SK-N-MC (cell line): ENCODE measurements around the gene ATG3.
"Not testable (repeated sequence)": the region's sequence is repeated elsewhere in the genome, so short reads cannot be mapped to it uniquely, and the experiment has no call there.

ENCODE experiments used
- DNase-seq: peaks from one replicate; pipeline ENCODE4 v3.0.0-alpha.2; 2011; ENCODE audit warnings: low read depth, low spot score
- H3K27ac ChIP-seq: fragments of 200-600 bp; sonication (generic); 2 replicates; pipeline ENCODE4 v1.5.1; 2016; ENCODE audit warnings: mixed run types
- H3K36me3 ChIP-seq: fragments of 200-600 bp; sonication (generic); 2 replicates; pipeline ENCODE4 v1.6.1; 2017; ENCODE audit warnings: antibody characterized with exemption, low read length, mixed read lengths; ENCODE audit not compliant: insufficient read depth
- H3K4me3 ChIP-seq: fragments of 200-600 bp; sonication (generic); 2 replicates; pipeline ENCODE4 v1.5.1; 2016
- H3K9ac ChIP-seq: fragments of 200-600 bp; sonication (generic); 2 replicates; pipeline ENCODE4 v1.8.0; 2017; ENCODE audit warnings: mixed run types, mixed read lengths; ENCODE audit not compliant: insufficient read length
- H3K9me3 ChIP-seq: fragments of 200-600 bp; sonication (generic); 2 replicates; pipeline ENCODE4 v1.6.1; 2017; ENCODE audit warnings: low read depth, mild to moderate bottlenecking, antibody characterized with exemption, low read length, moderate library complexity, mixed read lengths
- EZH2 ChIP-seq: fragments of 200-600 bp; sonication (generic); IDR thresholded peaks from one replicate; pipeline ENCODE4 v1.6.1; 2017; ENCODE audit warnings: antibody characterized with exemption
- FOXP2 ChIP-seq: optimal IDR thresholded peaks from 2 replicates; pipeline ENCODE3; 2011; ENCODE audit warnings: mild to moderate bottlenecking, moderate library complexity; ENCODE audit not compliant: insufficient read depth; ENCODE audit errors: extremely low read length, control extremely low read depth
- POLR2AphosphoS5 ChIP-seq: IDR thresholded peaks from 2 replicates; pipeline ENCODE4 v1.6.1; 2012; ENCODE audit warnings: mild to moderate bottlenecking, low read depth, low read length, borderline replicate concordance

Gene ATG3

GRCh38 chr3:112555535-112556170, 6.1 kb downstream of the ATG3 start:
- Histone ChIP-seq H3K4me3 (no peak overlapping the region), H3K9me3 (no peaks in the 10 kb centered on the region), H3K9ac (no peak overlapping the region), H3K36me3 (peaks cover 8% of the 10 kb centered on the region), H3K27ac (0 out of 2 replicates have a peak overlapping the region, but pooled peaks have one; percentile 16)
- no peak for DNase-seq
- TF ChIP-seq FOXP2, result no peak
- no peak for TF ChIP-seq EZH2
- no peak for TF ChIP-seq POLR2AphosphoS5

DNA sequence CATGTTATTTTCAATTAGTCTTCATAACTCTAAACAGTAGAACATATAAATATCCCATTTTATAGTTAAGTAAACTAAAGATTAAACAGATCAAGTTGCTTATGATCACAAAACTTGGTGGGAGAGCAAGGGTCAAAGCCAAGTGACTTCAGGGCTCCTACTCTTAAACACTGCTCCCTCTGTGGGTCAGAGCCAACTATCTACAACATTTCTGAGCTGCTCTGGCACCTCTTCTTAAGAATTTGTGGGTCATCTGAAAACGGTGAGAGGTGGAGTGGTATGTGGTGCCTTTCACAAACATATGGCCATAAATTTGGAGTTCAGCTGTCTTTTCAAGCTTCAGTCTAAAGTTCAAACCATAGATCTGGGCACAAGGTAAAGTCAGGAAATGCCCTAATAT, 10.9 kb downstream of the ATG3 start:
- Histone ChIP-seq H3K9me3 (no peaks in the 10 kb centered on the region), H3K9ac (no peak overlapping the region), H3K36me3 (peaks cover 37% of the 10 kb centered on the region), H3K4me3 (no peak overlapping the region), H3K27ac (no peak overlapping the region)
- no peak for TF ChIP-seq FOXP2
- TF ChIP-seq EZH2, result no peak
- TF ChIP-seq POLR2AphosphoS5, result no peak
- no peak for DNase-seq

DNA sequence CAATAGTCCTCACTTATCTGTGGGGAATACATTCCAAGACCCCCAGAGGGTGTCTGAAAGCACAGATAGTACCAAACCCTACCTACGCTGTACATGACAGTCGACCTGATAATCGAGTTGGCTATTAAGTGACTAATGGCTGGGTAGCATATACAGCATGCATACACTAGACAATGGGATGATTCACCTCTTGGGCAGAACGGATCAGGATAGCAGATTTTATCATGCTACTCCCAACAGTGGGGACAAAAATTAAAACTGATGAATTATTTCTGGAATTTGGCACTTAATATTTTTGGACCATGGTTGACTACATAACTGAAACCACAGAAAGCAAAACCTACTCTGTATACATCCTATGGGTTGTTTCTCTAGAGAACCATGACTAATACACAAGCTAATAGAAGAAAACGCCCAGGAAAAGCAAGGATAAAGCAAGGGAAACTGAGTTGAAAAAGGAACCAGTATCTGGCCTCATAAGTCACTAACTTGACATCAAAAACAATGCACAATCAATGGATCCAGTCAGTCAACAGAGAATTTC, 15.5 kb downstream of the ATG3 start:
- TF ChIP-seq FOXP2, result no peak
- TF ChIP-seq POLR2AphosphoS5, result no peak
- H3K36me3 ChIP-seq, result peaks cover 48% of the 10 kb centered on the region
- no peak overlapping the region for H3K4me3 ChIP-seq
- no peak for DNase-seq
- H3K27ac ChIP-seq, result no peak overlapping the region
- H3K9me3 ChIP-seq, result no peaks in the 10 kb centered on the region
- no peak overlapping the region for H3K9ac ChIP-seq

DNA sequence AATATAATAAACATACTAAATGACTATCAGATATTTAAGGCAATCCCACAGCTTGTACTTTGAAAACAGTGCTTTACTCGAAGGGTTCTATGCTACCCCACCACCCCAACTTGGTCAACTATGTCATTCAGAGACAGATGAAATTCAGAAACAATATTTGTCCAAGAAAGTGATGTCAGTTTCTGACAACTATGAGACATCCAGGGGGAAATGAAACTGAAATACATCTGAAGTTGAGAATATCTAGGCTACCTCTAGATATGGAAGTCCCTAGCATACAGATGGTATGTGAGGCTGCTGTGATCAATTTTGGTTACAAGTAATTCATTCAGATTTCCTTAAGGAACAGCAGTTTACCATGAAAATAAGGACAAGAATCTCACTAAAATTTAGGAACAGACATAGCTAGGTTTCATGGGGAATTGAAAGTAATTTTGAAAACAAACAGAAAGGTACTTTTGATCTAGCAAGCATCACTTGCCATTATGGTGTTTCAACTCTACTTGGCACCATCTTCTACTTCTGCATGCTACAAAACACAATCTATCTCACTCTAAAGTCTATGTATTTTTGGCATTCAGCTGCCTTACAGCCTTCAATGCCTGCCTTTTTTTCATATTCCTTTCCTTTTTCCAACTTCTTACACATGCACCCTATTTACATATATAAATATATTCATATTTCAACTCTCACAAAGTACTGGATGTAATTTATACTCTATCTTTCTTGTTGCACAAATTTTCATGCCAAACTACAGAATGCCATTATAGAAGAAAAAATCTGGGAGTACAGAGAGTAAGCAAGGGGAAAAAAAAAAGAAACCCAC, 21.7 kb downstream of the ATG3 start:
- H3K4me3 ChIP-seq, result no peak overlapping the region
- no peaks in the 10 kb centered on the region for H3K9me3 ChIP-seq
- no peak overlapping the region for H3K27ac ChIP-seq
- TF ChIP-seq EZH2, result no peak
- DNase-seq, result no peak
- peaks cover 33% of the 10 kb centered on the region for H3K36me3 ChIP-seq
- no peak overlapping the region for H3K9ac ChIP-seq

DNA sequence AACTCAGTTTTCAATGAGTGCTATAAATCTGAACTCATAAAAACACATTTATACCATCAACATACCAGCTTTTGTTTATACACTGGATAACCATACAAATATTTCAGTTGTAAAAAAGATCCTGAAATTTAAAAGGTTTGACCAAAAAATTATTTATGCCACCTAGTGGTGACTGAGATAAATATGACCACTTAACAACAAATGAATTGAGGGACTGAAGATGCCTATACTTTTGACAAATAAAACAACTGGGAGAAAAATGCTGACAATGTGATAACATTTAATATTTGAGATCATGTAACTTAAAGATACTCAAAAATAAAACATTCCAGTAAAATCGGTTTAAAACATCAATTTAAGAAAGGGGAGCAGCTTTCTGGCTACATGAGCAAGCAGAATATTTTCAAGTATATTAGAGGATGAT, 30.4 kb downstream of the ATG3 start:
- TF ChIP-seq FOXP2 (no peak), POLR2AphosphoS5 (no peak), EZH2 (no peak)
- no peak overlapping the region for H3K9ac ChIP-seq
- H3K27ac ChIP-seq, result no peak overlapping the region
- H3K4me3 ChIP-seq, result no peak overlapping the region
- H3K36me3 ChIP-seq, result peaks cover 30% of the 10 kb centered on the region
- peak; percentile 14 for DNase-seq
- H3K9me3 ChIP-seq, result no peaks in the 10 kb centered on the region

GRCh38 chr3:112530573-112530972, 31.2 kb downstream of the ATG3 start:
- H3K36me3 ChIP-seq, result peaks cover 26% of the 10 kb centered on the region
- no peak overlapping the region for H3K27ac ChIP-seq
- no peaks in the 10 kb centered on the region for H3K9me3 ChIP-seq
- TF ChIP-seq FOXP2 (no peak), EZH2 (no peak), POLR2AphosphoS5 (no peak)
- no peak for DNase-seq
- H3K9ac ChIP-seq, result no peak overlapping the region
- no peak overlapping the region for H3K4me3 ChIP-seq

GRCh38 chr3:112524127-112524526, 37.6 kb downstream of the ATG3 start:
- H3K9ac ChIP-seq, H3K4me3 ChIP-seq, H3K27ac ChIP-seq, H3K36me3 ChIP-seq, H3K9me3 ChIP-seq, DNase-seq: not testable (repeated sequence)

DNA sequence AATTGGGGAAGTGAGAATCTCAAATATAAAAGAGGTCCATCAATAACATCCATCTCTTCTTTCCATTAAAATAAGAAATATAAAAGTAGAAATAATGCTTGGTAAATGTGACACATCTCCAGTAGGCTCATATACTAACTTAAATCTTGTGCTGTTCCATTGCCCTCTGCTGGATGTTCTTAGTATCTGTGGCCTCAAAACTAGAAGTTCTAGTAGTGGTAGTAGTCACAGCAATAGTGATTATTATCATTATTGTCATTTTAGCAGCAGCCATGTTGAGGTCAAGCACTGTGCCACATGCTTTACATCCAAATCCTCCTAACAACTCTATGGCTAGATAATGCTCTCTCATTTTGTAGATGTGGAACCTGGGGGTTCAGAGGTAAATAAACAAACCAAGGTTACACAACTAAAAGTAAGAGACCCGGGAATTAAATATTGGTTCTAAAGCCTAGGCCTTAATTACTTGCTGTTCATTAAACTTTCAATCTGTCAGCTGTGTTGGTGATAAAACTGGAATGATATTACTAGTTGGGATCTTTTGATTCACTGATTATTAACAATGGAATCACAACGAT, 42.2 kb downstream of the ATG3 start:
- DNase-seq, result peak; percentile 22
- H3K4me3 ChIP-seq, result no peak overlapping the region
- no peak for TF ChIP-seq EZH2
- no peak for TF ChIP-seq POLR2AphosphoS5
- TF ChIP-seq FOXP2, result no peak
- H3K9ac ChIP-seq, result no peak overlapping the region
- H3K27ac ChIP-seq, result no peak overlapping the region
- H3K36me3 ChIP-seq, result no peaks in the 10 kb centered on the region
- no peaks in the 10 kb centered on the region for H3K9me3 ChIP-seq

DNA sequence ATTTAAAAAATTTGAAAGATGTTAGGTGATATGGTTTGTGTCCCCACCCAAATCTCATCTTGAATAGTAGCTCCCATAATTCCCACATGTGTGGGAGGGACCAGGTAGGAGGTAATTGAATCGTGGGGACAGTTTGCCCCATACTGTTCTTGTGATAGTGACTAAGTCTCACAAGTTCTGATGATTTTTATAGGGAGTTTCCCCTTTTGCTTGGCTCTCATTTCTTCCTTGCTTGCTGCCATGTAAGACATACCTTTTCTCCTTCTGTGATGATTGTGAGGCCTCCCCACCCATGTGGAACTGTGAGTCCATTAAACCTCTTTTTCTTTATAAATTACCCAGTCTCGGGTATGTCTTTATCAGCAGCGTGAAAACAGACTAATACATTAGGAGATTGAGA, 42.8 kb downstream of the ATG3 start:
- H3K4me3 ChIP-seq, H3K9ac ChIP-seq, H3K9me3 ChIP-seq, H3K27ac ChIP-seq, H3K36me3 ChIP-seq, DNase-seq: not testable (repeated sequence)
